GM12865 (cell line): ENCODE data around the gene CA10.
A peak's percentile ranks its signal among the peaks of the same experiment; 100 is the strongest.

Experiments
- DNase-seq: peaks from one replicate; pipeline ENCODE4 v3.0.0; 2010; ENCODE audit warnings: low read depth
- H3K4me3 ChIP-seq: 2 replicates; pipeline ENCODE4 v1.5.1; 2011; ENCODE audit warnings: mild to moderate bottlenecking, low read depth, low read length, control low read depth
- TF ChIP-seq, protein P1 (sequence below): IDR thresholded peaks from 2 replicates; pipeline ENCODE4 v1.5.1; 2011; ENCODE audit warnings: low read length, control low read depth, low read depth, inconsistent platforms; ENCODE audit not compliant: insufficient read depth; ENCODE audit errors: missing control alignments

Gene CA10

GRCh38 chr17:52128721-52129120 lies 29.8 kb downstream of the CA10 start:
- no peak overlapping the region for H3K4me3 ChIP-seq
- TF ChIP-seq, protein P1, sequence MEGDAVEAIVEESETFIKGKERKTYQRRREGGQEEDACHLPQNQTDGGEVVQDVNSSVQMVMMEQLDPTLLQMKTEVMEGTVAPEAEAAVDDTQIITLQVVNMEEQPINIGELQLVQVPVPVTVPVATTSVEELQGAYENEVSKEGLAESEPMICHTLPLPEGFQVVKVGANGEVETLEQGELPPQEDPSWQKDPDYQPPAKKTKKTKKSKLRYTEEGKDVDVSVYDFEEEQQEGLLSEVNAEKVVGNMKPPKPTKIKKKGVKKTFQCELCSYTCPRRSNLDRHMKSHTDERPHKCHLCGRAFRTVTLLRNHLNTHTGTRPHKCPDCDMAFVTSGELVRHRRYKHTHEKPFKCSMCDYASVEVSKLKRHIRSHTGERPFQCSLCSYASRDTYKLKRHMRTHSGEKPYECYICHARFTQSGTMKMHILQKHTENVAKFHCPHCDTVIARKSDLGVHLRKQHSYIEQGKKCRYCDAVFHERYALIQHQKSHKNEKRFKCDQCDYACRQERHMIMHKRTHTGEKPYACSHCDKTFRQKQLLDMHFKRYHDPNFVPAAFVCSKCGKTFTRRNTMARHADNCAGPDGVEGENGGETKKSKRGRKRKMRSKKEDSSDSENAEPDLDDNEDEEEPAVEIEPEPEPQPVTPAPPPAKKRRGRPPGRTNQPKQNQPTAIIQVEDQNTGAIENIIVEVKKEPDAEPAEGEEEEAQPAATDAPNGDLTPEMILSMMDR, result no peak

DNA sequence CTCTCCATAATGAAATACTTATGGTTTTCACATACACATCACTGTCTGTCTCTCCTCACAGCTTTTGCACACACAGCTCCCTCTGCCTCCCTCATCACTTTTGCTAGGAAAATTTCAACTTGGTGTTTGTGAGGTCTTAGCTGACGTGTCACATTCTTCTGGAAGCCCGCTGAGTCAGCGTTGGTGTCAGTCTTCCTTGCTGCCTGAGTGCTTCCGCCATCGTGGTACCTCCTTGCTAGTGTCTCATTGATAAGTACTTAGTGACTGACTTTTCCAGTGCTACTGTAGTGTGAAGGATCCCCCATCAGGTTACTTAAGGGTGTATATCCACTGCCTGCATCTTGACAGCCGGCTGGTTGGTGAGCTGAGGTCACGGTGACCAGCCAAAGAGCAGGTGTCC lies 33.5 kb downstream of the CA10 start:
- DNase-seq, result no peak
- no peak overlapping the region for H3K4me3 ChIP-seq
- TF ChIP-seq, protein P1, result no peak

More at GRCh38 chr17:52128721-52129120, 29.8 kb downstream of the CA10 start:
- no peak for DNase-seq

GRCh38 chr17:52124561-52124960 lies 34.0 kb downstream of the CA10 start:
- TF ChIP-seq, protein P1, result no peak
- DNase-seq, result no peak
- H3K4me3 ChIP-seq, result no peak overlapping the region

DNA sequence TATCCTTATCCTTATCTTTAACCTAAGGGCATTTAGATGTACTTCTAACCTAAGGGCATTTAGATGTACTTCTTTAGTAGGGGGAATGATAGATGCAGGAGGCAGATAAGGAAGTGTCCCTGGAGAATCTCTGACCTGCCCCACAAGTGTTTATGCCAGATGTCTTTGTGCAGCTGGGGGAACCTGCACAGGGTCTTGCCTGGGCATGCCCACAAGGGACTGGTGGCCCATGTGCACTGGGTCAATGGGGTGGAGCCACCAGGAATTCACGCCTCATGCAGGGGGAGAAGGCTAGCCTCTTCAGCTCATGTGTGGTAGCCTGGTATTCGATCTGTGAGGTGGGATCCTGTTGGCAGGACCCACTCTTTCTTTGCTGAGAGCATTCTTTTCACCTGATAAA lies 38.0 kb downstream of the CA10 start:
- no peak for DNase-seq
- H3K4me3 ChIP-seq, result no peak overlapping the region
- TF ChIP-seq, protein P1, result no peak

- H3K4me3 ChIP-seq, result no peak overlapping the region
- DNase-seq, result no peak
- TF ChIP-seq, protein P1, result no peak
These were observed 47.5 kb downstream of the CA10 start for GRCh38 chr17:52110923-52111581.

DNA sequence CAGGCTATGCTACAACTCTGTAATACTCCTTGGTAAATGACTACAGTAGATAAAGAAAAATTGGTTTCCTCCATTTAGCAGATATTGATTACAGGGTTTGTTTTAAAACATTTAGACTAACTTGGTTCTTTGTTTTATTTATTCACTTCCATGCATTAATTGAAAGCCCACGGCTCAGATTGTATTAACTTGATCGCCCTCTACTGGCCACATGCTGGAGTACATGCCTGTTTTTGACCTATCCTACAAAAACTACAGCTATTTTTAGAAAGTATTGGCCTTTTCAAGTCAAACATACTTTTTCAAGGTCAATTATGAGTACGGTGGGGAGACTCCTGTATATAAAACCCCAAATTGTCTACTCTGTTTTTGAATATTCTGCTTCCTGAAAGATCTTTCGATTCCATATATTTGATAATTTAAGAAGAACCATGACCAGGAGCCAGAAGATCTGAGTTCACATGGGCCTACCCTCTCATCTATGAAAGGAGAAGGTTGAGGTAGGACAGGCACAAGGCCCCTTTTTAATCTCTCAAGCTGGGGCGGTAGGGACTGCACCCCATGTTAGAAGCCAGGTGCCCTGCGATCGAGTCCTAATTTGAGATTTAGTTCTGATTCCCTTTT lies 51.8 kb downstream of the CA10 start:
- peak; percentile 35 for DNase-seq
- no peak overlapping the region for H3K4me3 ChIP-seq
- TF ChIP-seq, protein P1, result peak; percentile 71
